Neural crest cell (in vitro differentiated cells): ENCODE results near the gene CATSPERE. TPM values are rescaled to one million over a fixed set of nuclear protein-coding genes. Genes with fewer than 3 reads are reported as not detected.
"Not testable (repeated sequence)": the region's sequence is repeated elsewhere in the genome, so short reads cannot be mapped to it uniquely, and the experiment has no call there.

Experiments
- DNase-seq: peaks from one replicate; pipeline ENCODE4 v3.0.0; 2021; ENCODE audit warnings: low read depth, mixed read lengths, low spot score
- H3K27ac Mint-ChIP-seq: one replicate; pipeline ENCODE4 v1.8.0; 2021; ENCODE audit warnings: mild to moderate bottlenecking, mixed read lengths; ENCODE audit not compliant: unreplicated experiment
- H3K27me3 Mint-ChIP-seq: 2 replicates; pipeline ENCODE4 v1.8.0; 2021; ENCODE audit warnings: low read depth, mild to moderate bottlenecking, mixed read lengths
- H3K36me3 Mint-ChIP-seq: 2 replicates; pipeline ENCODE4 v1.8.0; 2021; ENCODE audit warnings: low read depth, mild to moderate bottlenecking, mixed read lengths
- H3K4me1 Mint-ChIP-seq: 2 replicates; pipeline ENCODE4 v1.8.0; 2021; ENCODE audit warnings: mixed read lengths
- H3K4me3 Mint-ChIP-seq: one replicate; pipeline ENCODE4 v1.8.0; 2021; ENCODE audit warnings: mild to moderate bottlenecking, mixed read lengths
- H3K9me3 Mint-ChIP-seq: 2 replicates; pipeline ENCODE4 v1.8.0; 2021; ENCODE audit warnings: mixed read lengths
- total RNA-seq: library from RNA; stranded (reverse); gene quantifications from 2 replicates; pipeline ENCODE4 v1.2.1, GENCODE V29; 2021
- TF ChIP-seq, protein P1 (sequence below): fragments of 200-600 bp; sonication (generic); conservative IDR thresholded peaks from 2 replicates; pipeline ENCODE4 v1.5.0; 2021; ENCODE audit warnings: antibody characterized with exemption, mild to moderate bottlenecking

The CATSPERE gene
- total RNA-seq, 1 donor from 2014 or later, result 0.44 TPM

- no peaks in the 10 kb centered on the region for H3K4me1 Mint-ChIP-seq
- H3K9me3 Mint-ChIP-seq, result no peaks in the 10 kb centered on the region
- no peak overlapping the region for H3K4me3 Mint-ChIP-seq
- H3K27ac Mint-ChIP-seq, result no peak overlapping the region
- H3K27me3 Mint-ChIP-seq, result no peaks in the 10 kb centered on the region
- TF ChIP-seq, protein P1, sequence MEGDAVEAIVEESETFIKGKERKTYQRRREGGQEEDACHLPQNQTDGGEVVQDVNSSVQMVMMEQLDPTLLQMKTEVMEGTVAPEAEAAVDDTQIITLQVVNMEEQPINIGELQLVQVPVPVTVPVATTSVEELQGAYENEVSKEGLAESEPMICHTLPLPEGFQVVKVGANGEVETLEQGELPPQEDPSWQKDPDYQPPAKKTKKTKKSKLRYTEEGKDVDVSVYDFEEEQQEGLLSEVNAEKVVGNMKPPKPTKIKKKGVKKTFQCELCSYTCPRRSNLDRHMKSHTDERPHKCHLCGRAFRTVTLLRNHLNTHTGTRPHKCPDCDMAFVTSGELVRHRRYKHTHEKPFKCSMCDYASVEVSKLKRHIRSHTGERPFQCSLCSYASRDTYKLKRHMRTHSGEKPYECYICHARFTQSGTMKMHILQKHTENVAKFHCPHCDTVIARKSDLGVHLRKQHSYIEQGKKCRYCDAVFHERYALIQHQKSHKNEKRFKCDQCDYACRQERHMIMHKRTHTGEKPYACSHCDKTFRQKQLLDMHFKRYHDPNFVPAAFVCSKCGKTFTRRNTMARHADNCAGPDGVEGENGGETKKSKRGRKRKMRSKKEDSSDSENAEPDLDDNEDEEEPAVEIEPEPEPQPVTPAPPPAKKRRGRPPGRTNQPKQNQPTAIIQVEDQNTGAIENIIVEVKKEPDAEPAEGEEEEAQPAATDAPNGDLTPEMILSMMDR, result no peak
- peaks cover 2% of the 10 kb centered on the region for H3K36me3 Mint-ChIP-seq
- no peak for DNase-seq
Measured at GRCh38 chr1:244494653-244495052, 33.6 kb downstream of the CATSPERE start.

- TF ChIP-seq, protein P1, result no peak
- DNase-seq, result no peak
Measured at GRCh38 chr1:244496186-244496585, 35.1 kb downstream of the CATSPERE start.

DNA sequence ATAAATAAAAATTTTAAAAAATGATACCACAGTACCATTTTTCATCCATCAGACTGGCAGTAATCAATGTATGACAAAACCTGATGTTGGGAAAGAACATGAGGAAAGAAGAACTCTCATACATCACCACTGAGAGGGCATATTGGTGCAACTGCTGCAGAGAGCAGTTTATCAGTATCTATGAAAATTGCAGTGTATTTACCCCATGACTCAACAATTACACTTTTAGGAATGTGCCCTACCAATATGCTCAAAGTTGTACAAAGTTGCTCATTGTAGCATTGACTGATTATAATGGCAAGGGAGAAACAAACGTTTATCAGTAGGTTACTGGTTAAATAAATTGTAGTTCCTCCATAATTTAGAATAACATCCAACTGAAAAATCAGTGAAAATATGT, 36.7 kb downstream of the CATSPERE start:
- TF ChIP-seq, protein P1, result no peak
- no peaks in the 10 kb centered on the region for H3K4me1 Mint-ChIP-seq
- no peak for DNase-seq
- no peaks in the 10 kb centered on the region for H3K27me3 Mint-ChIP-seq
- peaks cover 6% of the 10 kb centered on the region for H3K36me3 Mint-ChIP-seq
- no peak overlapping the region for H3K27ac Mint-ChIP-seq
- H3K9me3 Mint-ChIP-seq, result peaks cover 7% of the 10 kb centered on the region
- no peak overlapping the region for H3K4me3 Mint-ChIP-seq

More at GRCh38 chr1:244496186-244496585, 35.1 kb downstream of the CATSPERE start:
- no peaks in the 10 kb centered on the region for H3K27me3 Mint-ChIP-seq
- no peak overlapping the region for H3K4me3 Mint-ChIP-seq
- no peak overlapping the region for H3K27ac Mint-ChIP-seq
- H3K36me3 Mint-ChIP-seq, result peaks cover 9% of the 10 kb centered on the region
- H3K4me1 Mint-ChIP-seq, result no peaks in the 10 kb centered on the region
- peaks cover 7% of the 10 kb centered on the region for H3K9me3 Mint-ChIP-seq

DNA sequence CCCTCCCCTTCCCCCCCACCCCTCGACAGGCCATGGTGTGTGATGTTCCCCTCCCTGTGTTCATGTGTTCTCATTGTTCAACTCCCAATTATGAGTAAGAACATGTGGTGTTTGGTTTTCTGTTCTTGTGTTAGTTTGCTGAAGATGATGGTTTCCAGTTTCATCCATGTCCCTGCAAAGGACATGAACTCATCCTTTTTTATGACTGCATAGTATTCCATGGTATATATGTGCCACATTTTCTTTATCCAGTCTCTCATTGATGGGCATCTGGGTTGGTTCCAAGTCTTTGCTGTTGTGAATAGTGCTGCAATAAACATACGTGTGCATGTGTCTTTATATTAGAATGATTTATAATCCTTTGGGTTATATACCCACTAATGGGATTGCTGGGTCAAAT, 38.4 kb downstream of the CATSPERE start:
- not testable (repeated sequence) for H3K36me3 Mint-ChIP-seq, H3K9me3 Mint-ChIP-seq, H3K27ac Mint-ChIP-seq, DNase-seq, H3K27me3 Mint-ChIP-seq, H3K4me1 Mint-ChIP-seq, H3K4me3 Mint-ChIP-seq

DNA sequence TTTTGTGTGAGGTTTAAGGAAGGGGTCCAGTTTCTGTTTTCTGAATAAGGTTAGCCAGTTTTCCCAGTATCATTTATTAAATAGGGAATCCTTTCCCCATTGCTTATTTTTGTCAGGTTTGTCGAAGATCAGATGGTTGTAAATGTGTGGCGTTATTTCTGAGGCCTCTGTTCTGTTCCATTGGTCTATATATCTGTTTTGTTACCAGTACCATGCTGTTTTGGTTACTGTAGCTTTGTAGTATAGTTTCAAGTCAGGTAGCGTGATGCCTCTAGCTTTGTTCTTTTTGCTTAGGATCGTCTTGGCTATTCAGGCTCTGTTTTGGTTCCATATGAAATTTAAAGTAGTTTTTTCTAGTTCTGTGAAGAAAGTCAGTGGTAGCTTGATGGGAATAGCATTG, 39.4 kb downstream of the CATSPERE start:
- H3K9me3 Mint-ChIP-seq, H3K27me3 Mint-ChIP-seq, H3K36me3 Mint-ChIP-seq, H3K4me3 Mint-ChIP-seq, DNase-seq, H3K4me1 Mint-ChIP-seq, H3K27ac Mint-ChIP-seq: not testable (repeated sequence)

- Mint-ChIP-seq H3K4me1 (no peaks in the 10 kb centered on the region), H3K36me3 (peaks cover 10% of the 10 kb centered on the region), H3K27me3 (no peaks in the 10 kb centered on the region), H3K9me3 (peaks cover 14% of the 10 kb centered on the region), H3K4me3 (no peak overlapping the region), H3K27ac (no peak overlapping the region)
- no peak for DNase-seq
- TF ChIP-seq, protein P1, result no peak
Measured at GRCh38 chr1:244502630-244503029, 41.6 kb downstream of the CATSPERE start.

DNA sequence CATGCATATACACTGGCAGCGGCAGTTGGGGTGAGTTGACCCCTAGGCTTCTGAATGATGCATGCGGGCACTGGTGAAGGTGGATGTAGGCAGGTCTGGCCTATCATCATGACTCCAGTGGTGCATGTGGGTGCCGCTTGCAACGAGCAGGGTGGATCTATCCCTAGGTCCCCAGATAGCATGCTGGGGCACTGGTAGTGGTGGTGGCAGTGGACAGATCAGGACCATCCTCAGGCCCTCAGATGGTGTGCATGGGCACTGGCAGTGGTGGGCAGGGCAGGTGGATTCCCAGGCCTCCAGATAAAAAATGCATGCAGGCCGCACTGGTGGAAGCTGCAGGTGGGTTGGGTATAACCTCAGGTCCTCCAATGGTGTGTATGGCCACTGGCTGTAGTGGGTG, 52.4 kb downstream of the CATSPERE start:
- no peak overlapping the region for H3K4me3 Mint-ChIP-seq

More for the DNA sequence above, 52.4 kb downstream of the CATSPERE start:
- TF ChIP-seq, protein P1, result no peak
- Mint-ChIP-seq H3K9me3 (peaks cover 13% of the 10 kb centered on the region), H3K27ac (no peak overlapping the region), H3K4me1 (no peaks in the 10 kb centered on the region), H3K27me3 (no peaks in the 10 kb centered on the region), H3K36me3 (peaks cover 5% of the 10 kb centered on the region)
- DNase-seq, result no peak
